Measurements from ENCODE around the gene PAK1. TPM values are rescaled to one million over a fixed set of nuclear protein-coding genes. Genes with fewer than 3 reads are reported as not detected.

The PAK1 gene
- polyA plus RNA-seq, 1 donor: 81.0 TPM

- peak overlapping the region; percentile 44 for H3K4me3 ChIP-seq (ENCODE audit: low read length)
- H3K36me3 ChIP-seq (ENCODE audit: control insufficient read depth, insufficient read depth, low read length): no peaks in the 10 kb centered on the region
- H3K9me3 ChIP-seq (ENCODE audit: control insufficient read depth, low read depth, low read length): no peaks in the 10 kb centered on the region
- no CpG with 5 or more reads among the region's 6 CpGs for WGBS (ENCODE audit: insufficient coverage, low lambda C conversion rate)
- DNase-seq: no peak
- peaks cover 25% of the 10 kb centered on the region for H3K4me1 ChIP-seq (ENCODE audit: control insufficient read depth, insufficient read depth, low read length)
- H3K27me3 ChIP-seq (ENCODE audit: control insufficient read depth, insufficient read depth, low read length): no peaks in the 10 kb centered on the region
- H3K27ac ChIP-seq (ENCODE audit: low read length): peak overlapping the region; percentile 46
Measured at GRCh38 chr11:77411137-77411707, 62.7 kb downstream of the PAK1 start.

- WGBS (ENCODE audit: insufficient coverage, low lambda C conversion rate): 72% methylated on average over 3 of the region's 4 CpGs
- peaks cover 25% of the 10 kb centered on the region for H3K4me1 ChIP-seq (ENCODE audit: control insufficient read depth, insufficient read depth, low read length)
- no peaks in the 10 kb centered on the region for H3K36me3 ChIP-seq (ENCODE audit: control insufficient read depth, insufficient read depth, low read length)
- H3K9me3 ChIP-seq (ENCODE audit: control insufficient read depth, low read depth, low read length): no peaks in the 10 kb centered on the region
- no peaks in the 10 kb centered on the region for H3K27me3 ChIP-seq (ENCODE audit: control insufficient read depth, insufficient read depth, low read length)
- H3K27ac ChIP-seq (ENCODE audit: low read length): no peak overlapping the region
- no peak for DNase-seq
- no peak overlapping the region for H3K4me3 ChIP-seq (ENCODE audit: low read length)
Measured at GRCh38 chr11:77410076-77410827, 63.6 kb downstream of the PAK1 start.

GRCh38 chr11:77409046-77409445 lies 64.8 kb downstream of the PAK1 start:
- H3K4me3 ChIP-seq (ENCODE audit: low read length): no peak overlapping the region
- DNase-seq: no peak
- H3K9me3 ChIP-seq (ENCODE audit: control insufficient read depth, low read depth, low read length): no peaks in the 10 kb centered on the region
- peaks cover 25% of the 10 kb centered on the region for H3K4me1 ChIP-seq (ENCODE audit: control insufficient read depth, insufficient read depth, low read length)
- no peak overlapping the region for H3K27ac ChIP-seq (ENCODE audit: low read length)
- no peaks in the 10 kb centered on the region for H3K27me3 ChIP-seq (ENCODE audit: control insufficient read depth, insufficient read depth, low read length)
- no peaks in the 10 kb centered on the region for H3K36me3 ChIP-seq (ENCODE audit: control insufficient read depth, insufficient read depth, low read length)
- no CpG with 5 or more reads among the region's 1 CpG for WGBS (ENCODE audit: insufficient coverage, low lambda C conversion rate)

- Histone ChIP-seq H3K4me1 (ENCODE audit: control insufficient read depth, insufficient read depth, low read length) (peaks cover 25% of the 10 kb centered on the region), H3K27ac (ENCODE audit: low read length) (peak overlapping the region; percentile 59), H3K4me3 (ENCODE audit: low read length) (no peak overlapping the region), H3K36me3 (ENCODE audit: control insufficient read depth, insufficient read depth, low read length) (no peaks in the 10 kb centered on the region), H3K9me3 (ENCODE audit: control insufficient read depth, low read depth, low read length) (no peaks in the 10 kb centered on the region), H3K27me3 (ENCODE audit: control insufficient read depth, insufficient read depth, low read length) (no peaks in the 10 kb centered on the region)
- peak; percentile 57 to 84 for DNase-seq
- WGBS (ENCODE audit: insufficient coverage, low lambda C conversion rate): no CpG with 5 or more reads among the region's 4 CpGs
Measured at GRCh38 chr11:77407613-77408012, 66.3 kb downstream of the PAK1 start.

- peaks cover 31% of the 10 kb centered on the region for H3K4me1 ChIP-seq (ENCODE audit: control insufficient read depth, insufficient read depth, low read length)
- no CpG with 5 or more reads among the region's 3 CpGs for WGBS (ENCODE audit: insufficient coverage, low lambda C conversion rate)
- DNase-seq: no peak
Measured at GRCh38 chr11:77406396-77406795, 67.5 kb downstream of the PAK1 start.

GRCh38 chr11:77403211-77403610 lies 70.7 kb downstream of the PAK1 start:
- Histone ChIP-seq H3K9me3 (ENCODE audit: control insufficient read depth, low read depth, low read length) (no peaks in the 10 kb centered on the region), H3K27me3 (ENCODE audit: control insufficient read depth, insufficient read depth, low read length) (no peaks in the 10 kb centered on the region), H3K36me3 (ENCODE audit: control insufficient read depth, insufficient read depth, low read length) (no peaks in the 10 kb centered on the region), H3K27ac (ENCODE audit: low read length) (peak overlapping the region; percentile 82), H3K4me1 (ENCODE audit: control insufficient read depth, insufficient read depth, low read length) (peaks cover 26% of the 10 kb centered on the region), H3K4me3 (ENCODE audit: low read length) (no peak overlapping the region)
- DNase-seq: peak; percentile 77 to 84
- 80% methylated on average over 1 of the region's 1 CpG for WGBS (ENCODE audit: insufficient coverage, low lambda C conversion rate)

More at GRCh38 chr11:77406396-77406795, 67.5 kb downstream of the PAK1 start:
- H3K27ac ChIP-seq (ENCODE audit: low read length): no peak overlapping the region
- H3K36me3 ChIP-seq (ENCODE audit: control insufficient read depth, insufficient read depth, low read length): no peaks in the 10 kb centered on the region
- no peak overlapping the region for H3K4me3 ChIP-seq (ENCODE audit: low read length)
- H3K27me3 ChIP-seq (ENCODE audit: control insufficient read depth, insufficient read depth, low read length): no peaks in the 10 kb centered on the region
- H3K9me3 ChIP-seq (ENCODE audit: control insufficient read depth, low read depth, low read length): no peaks in the 10 kb centered on the region

GRCh38 chr11:77402218-77402556 lies 71.7 kb downstream of the PAK1 start:
- 89% methylated on average over 3 of the region's 3 CpGs for WGBS (ENCODE audit: insufficient coverage, low lambda C conversion rate)
- DNase-seq: no peak
- Histone ChIP-seq H3K27me3 (ENCODE audit: control insufficient read depth, insufficient read depth, low read length) (no peaks in the 10 kb centered on the region), H3K4me3 (ENCODE audit: low read length) (no peak overlapping the region), H3K27ac (ENCODE audit: low read length) (peak overlapping the region; percentile 82), H3K36me3 (ENCODE audit: control insufficient read depth, insufficient read depth, low read length) (no peaks in the 10 kb centered on the region), H3K9me3 (ENCODE audit: control insufficient read depth, low read depth, low read length) (no peaks in the 10 kb centered on the region), H3K4me1 (ENCODE audit: control insufficient read depth, insufficient read depth, low read length) (peaks cover 19% of the 10 kb centered on the region)

GRCh38 chr11:77401486-77402217 lies 72.2 kb downstream of the PAK1 start:
- no peaks in the 10 kb centered on the region for H3K27me3 ChIP-seq (ENCODE audit: control insufficient read depth, insufficient read depth, low read length)
- no peaks in the 10 kb centered on the region for H3K9me3 ChIP-seq (ENCODE audit: control insufficient read depth, low read depth, low read length)
- no peak for DNase-seq
- no CpG with 5 or more reads among the region's 2 CpGs for WGBS (ENCODE audit: insufficient coverage, low lambda C conversion rate)
- peak overlapping the region; percentile 82 for H3K27ac ChIP-seq (ENCODE audit: low read length)
- no peaks in the 10 kb centered on the region for H3K36me3 ChIP-seq (ENCODE audit: control insufficient read depth, insufficient read depth, low read length)
- H3K4me1 ChIP-seq (ENCODE audit: control insufficient read depth, insufficient read depth, low read length): peaks cover 17% of the 10 kb centered on the region
- H3K4me3 ChIP-seq (ENCODE audit: low read length): no peak overlapping the region

- no peak for DNase-seq
- H3K27me3 ChIP-seq (ENCODE audit: control insufficient read depth, insufficient read depth, low read length): no peaks in the 10 kb centered on the region
- H3K27ac ChIP-seq (ENCODE audit: low read length): no peak overlapping the region
- H3K9me3 ChIP-seq (ENCODE audit: control insufficient read depth, low read depth, low read length): no peaks in the 10 kb centered on the region
- peaks cover 21% of the 10 kb centered on the region for H3K4me1 ChIP-seq (ENCODE audit: control insufficient read depth, insufficient read depth, low read length)
- no peak overlapping the region for H3K4me3 ChIP-seq (ENCODE audit: low read length)
- no CpG with 5 or more reads among the region's 5 CpGs for WGBS (ENCODE audit: insufficient coverage, low lambda C conversion rate)
- H3K36me3 ChIP-seq (ENCODE audit: control insufficient read depth, insufficient read depth, low read length): no peaks in the 10 kb centered on the region
Measured at GRCh38 chr11:77400775-77401449, 73.0 kb downstream of the PAK1 start.

DNA sequence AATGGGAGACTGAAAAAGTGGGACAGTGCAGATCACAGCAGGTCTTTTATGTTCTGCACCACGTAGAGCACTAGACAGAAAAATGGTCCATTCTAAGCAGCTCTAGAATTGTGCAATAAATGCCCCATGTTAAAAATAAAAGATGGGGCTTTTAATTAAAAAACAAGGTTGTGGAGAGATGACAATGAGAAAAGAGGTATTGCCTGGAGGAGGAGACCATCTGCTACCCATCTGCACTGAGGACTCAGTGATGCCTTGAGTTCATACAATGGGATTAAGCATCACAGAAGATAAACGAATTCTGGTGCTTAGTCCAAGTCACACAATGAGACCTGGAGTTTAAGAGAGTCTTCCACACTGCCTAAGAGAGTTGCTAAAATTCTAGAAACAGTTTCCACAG lies 73.6 kb downstream of the PAK1 start:
- H3K36me3 ChIP-seq (ENCODE audit: control insufficient read depth, insufficient read depth, low read length): no peaks in the 10 kb centered on the region
- DNase-seq: no peak
- no peaks in the 10 kb centered on the region for H3K27me3 ChIP-seq (ENCODE audit: control insufficient read depth, insufficient read depth, low read length)
- no CpG with 5 or more reads among the region's 2 CpGs for WGBS (ENCODE audit: insufficient coverage, low lambda C conversion rate)
- H3K9me3 ChIP-seq (ENCODE audit: control insufficient read depth, low read depth, low read length): no peaks in the 10 kb centered on the region
- peaks cover 21% of the 10 kb centered on the region for H3K4me1 ChIP-seq (ENCODE audit: control insufficient read depth, insufficient read depth, low read length)
- no peak overlapping the region for H3K4me3 ChIP-seq (ENCODE audit: low read length)
- H3K27ac ChIP-seq (ENCODE audit: low read length): no peak overlapping the region
